ENCODE data around the gene PPIL4. TPM values are rescaled to one million over a fixed set of nuclear protein-coding genes. Genes with fewer than 3 reads are reported as not detected.

PPIL4 gene
- total RNA-seq, 1 donor from 2014 or later, result 38.3 TPM

DNA sequence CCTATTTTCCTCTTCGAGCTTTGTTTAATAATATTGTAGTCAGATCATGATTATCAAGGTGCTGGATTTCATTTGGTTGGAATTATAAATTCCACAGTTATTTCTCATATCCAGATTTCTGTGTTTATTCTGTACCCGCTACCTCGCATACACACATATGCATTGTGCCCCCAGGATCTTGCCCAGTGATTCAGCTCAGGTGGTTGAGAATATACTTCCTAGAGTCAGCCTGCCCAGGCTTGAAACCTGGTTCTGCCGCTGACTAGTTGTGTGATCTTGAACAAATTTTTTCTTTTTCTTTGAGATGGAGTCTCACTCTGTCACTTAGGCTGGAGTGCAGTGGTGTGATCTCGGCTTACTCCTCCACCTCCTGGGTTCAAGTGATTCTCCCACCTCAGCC lies 35.0 kb upstream of the PPIL4 start:
- H3K4me1 Mint-ChIP-seq (ENCODE audit: low read depth), result no peaks in the 10 kb centered on the region
- TF ChIP-seq, protein P1, sequence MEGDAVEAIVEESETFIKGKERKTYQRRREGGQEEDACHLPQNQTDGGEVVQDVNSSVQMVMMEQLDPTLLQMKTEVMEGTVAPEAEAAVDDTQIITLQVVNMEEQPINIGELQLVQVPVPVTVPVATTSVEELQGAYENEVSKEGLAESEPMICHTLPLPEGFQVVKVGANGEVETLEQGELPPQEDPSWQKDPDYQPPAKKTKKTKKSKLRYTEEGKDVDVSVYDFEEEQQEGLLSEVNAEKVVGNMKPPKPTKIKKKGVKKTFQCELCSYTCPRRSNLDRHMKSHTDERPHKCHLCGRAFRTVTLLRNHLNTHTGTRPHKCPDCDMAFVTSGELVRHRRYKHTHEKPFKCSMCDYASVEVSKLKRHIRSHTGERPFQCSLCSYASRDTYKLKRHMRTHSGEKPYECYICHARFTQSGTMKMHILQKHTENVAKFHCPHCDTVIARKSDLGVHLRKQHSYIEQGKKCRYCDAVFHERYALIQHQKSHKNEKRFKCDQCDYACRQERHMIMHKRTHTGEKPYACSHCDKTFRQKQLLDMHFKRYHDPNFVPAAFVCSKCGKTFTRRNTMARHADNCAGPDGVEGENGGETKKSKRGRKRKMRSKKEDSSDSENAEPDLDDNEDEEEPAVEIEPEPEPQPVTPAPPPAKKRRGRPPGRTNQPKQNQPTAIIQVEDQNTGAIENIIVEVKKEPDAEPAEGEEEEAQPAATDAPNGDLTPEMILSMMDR (IDR thresholded peaks at IDR 0.05; ENCODE audit: unreplicated experiment), result no peak
- peaks cover 15% of the 10 kb centered on the region for H3K36me3 Mint-ChIP-seq (ENCODE audit: insufficient read depth)
- no peak overlapping the region for H3K4me3 Mint-ChIP-seq (ENCODE audit: low read depth)
- H3K27ac Mint-ChIP-seq, result no peak overlapping the region
- no peaks in the 10 kb centered on the region for H3K9me3 Mint-ChIP-seq (ENCODE audit: low read depth)
- H3K27me3 Mint-ChIP-seq, result no peaks in the 10 kb centered on the region
- no peak for DNase-seq (ENCODE audit: low spot score, unreplicated experiment)

- Mint-ChIP-seq H3K27ac (no peak overlapping the region), H3K9me3 (ENCODE audit: low read depth) (no peaks in the 10 kb centered on the region)
These were observed 22.2 kb upstream of the PPIL4 start for GRCh38 chr6:149567945-149568585.

DNA sequence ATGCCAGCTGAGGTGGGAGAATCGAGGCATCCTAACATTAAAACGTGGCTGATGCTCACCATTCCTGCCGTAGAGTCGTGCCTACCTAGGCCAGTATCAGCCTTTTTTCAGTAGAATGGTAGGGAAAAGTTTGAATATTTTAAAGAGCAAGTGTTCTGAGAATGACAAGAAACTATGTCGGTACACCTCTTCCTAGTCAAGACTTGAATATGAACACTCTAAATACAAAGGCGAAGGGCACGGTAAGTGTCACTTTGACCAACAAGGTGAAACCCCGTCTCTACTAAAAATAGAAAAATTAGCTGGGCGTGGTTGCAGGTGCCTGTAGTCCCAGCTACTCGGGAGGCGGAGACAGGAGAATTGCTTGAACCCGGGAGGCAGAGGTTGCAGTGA lies 21.3 kb upstream of the PPIL4 start:
- Mint-ChIP-seq H3K36me3 (ENCODE audit: insufficient read depth) (no peaks in the 10 kb centered on the region), H3K27ac (peak overlapping the region; percentile 99), H3K4me1 (ENCODE audit: low read depth) (peaks cover 13% of the 10 kb centered on the region), H3K4me3 (ENCODE audit: low read depth) (peak overlapping the region; percentile 96), H3K9me3 (ENCODE audit: low read depth) (no peaks in the 10 kb centered on the region), H3K27me3 (peaks cover 6% of the 10 kb centered on the region)
- DNase-seq (ENCODE audit: low spot score, unreplicated experiment), result no peak
- TF ChIP-seq, protein P1 (IDR thresholded peaks at IDR 0.05; ENCODE audit: unreplicated experiment), result no peak

More at GRCh38 chr6:149567945-149568585, 22.2 kb upstream of the PPIL4 start:
- no peaks in the 10 kb centered on the region for H3K36me3 Mint-ChIP-seq (ENCODE audit: insufficient read depth)
- H3K4me1 Mint-ChIP-seq (ENCODE audit: low read depth), result peaks cover 13% of the 10 kb centered on the region
- DNase-seq (ENCODE audit: low spot score, unreplicated experiment), result no peak
- H3K4me3 Mint-ChIP-seq (ENCODE audit: low read depth), result peak overlapping the region; percentile 96
- TF ChIP-seq, protein P1 (IDR thresholded peaks at IDR 0.05; ENCODE audit: unreplicated experiment), result no peak
- H3K27me3 Mint-ChIP-seq, result peaks cover 6% of the 10 kb centered on the region

DNA sequence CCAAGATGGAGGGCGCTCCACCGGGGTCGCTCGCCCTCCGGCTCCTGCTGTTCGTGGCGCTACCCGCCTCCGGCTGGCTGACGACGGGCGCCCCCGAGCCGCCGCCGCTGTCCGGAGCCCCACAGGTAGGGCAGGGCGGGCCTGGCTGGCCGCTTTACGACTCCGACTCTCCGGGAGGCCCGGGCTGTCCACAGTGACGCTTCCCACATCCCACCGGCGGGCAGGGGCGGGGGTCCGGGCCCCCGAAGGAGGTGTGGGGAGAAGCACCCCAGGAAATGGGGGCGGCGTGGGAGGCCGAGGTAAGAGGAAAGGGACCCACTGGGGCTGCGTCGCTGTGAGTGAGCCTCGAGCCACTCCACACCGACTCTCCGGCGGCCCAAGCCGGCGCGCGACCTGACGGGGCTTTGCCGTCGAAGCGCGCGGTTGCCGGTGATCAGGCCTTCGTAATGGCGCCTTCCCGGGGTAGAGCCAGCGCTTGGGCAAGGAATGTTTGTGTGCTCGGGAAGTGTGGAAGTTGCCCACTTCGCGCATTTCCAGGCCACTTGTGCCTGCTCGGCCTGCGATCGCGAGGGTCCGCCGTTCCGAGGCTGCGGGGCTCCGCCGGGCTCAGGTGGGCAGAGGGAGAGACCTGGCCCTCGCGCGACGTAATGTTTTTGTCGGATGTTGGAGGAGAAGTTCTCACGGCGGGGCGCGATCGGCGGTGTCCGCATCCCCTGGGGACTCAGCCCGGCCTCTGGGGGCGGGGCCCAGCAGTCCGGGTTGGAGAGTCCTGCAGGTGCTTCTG lies 20.8 kb upstream of the PPIL4 start:
- H3K27me3 Mint-ChIP-seq, result peaks cover 6% of the 10 kb centered on the region
- no peaks in the 10 kb centered on the region for H3K9me3 Mint-ChIP-seq (ENCODE audit: low read depth)
- H3K27ac Mint-ChIP-seq, result peak overlapping the region; percentile 99
- H3K4me3 Mint-ChIP-seq (ENCODE audit: low read depth), result peak overlapping the region; percentile 96
- peaks cover 13% of the 10 kb centered on the region for H3K4me1 Mint-ChIP-seq (ENCODE audit: low read depth)
- no peaks in the 10 kb centered on the region for H3K36me3 Mint-ChIP-seq (ENCODE audit: insufficient read depth)
- DNase-seq (ENCODE audit: low spot score, unreplicated experiment), result peak; percentile 49
- TF ChIP-seq, protein P1 (IDR thresholded peaks at IDR 0.05; ENCODE audit: unreplicated experiment), result no peak

DNA sequence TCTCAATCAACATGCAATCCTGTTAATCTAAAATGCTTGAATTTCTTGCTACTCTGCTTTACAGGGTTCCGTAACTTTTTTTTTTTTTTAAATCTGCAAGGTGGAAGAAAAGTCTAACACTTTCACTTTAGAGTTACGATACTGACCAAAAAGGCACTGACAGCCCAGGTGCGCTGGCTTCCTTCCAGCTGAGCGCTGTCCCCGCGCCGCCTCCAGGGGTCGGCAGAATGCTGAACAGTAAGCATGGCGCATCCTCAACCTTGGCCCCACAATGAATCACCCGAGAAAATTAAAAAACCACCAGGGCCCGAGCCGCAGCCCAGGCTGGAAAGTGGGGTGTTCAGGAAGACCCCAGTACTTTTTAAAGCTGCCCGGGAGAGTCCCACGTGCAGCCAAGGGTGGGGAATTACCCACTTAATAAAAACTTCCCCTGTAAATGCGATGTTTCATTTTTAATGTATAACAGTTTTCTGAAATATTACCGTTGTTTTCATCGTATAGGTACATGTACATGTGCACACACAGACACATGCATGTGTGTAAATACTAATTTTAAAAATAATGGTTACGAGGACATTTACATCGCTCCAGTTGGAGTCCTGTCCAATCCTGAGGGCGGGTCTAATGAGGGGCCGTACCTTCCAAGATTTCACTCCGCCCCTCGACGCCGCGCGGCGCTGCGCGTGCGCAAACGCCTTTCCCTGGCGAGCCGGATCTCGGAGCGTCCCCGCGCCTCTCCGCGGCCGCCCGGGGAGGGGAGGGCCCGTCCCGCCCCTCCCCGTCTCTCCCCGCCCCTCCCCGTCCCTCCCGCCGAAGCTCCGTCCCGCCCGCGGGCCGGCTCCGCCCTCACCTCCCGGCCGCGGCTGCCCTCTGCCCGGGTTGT lies 19.9 kb upstream of the PPIL4 start, which contains the start of gene GINM1:
Gene GINM1 (plus strand): TSS at position 849 of the 883 bp plus-strand sequence. CDS start 40 bp downstream, outside the sequence.
- TF ChIP-seq, protein P1 (IDR thresholded peaks at IDR 0.05; ENCODE audit: unreplicated experiment), result peak; percentile 79
- Mint-ChIP-seq H3K36me3 (ENCODE audit: insufficient read depth) (no peaks in the 10 kb centered on the region), H3K9me3 (ENCODE audit: low read depth) (no peaks in the 10 kb centered on the region), H3K27me3 (peaks cover 8% of the 10 kb centered on the region), H3K4me3 (ENCODE audit: low read depth) (peak within 1 kb of the TSS; percentile 96), H3K4me1 (ENCODE audit: low read depth) (peaks cover 13% of the 10 kb centered on the region), H3K27ac (peak within 1 kb of the TSS; percentile 99)
- DNase-seq (ENCODE audit: low spot score, unreplicated experiment), result peak; percentile 93

Measured in progenitor cell of endocrine pancreas (in vitro differentiated cells).